ENCODE measurements around the gene ZRANB3. TPM values are rescaled to one million over a fixed set of nuclear protein-coding genes. Genes with fewer than 3 reads are reported as not detected.
"Not testable (repeated sequence)": the region's sequence is repeated elsewhere in the genome, so short reads cannot be mapped to it uniquely, and the experiment has no call there.

ZRANB3 gene
- total RNA-seq, 1 donor from 2014 or later = 8.9 TPM

GRCh38 chr2:135093670-135094330 lies 437.2 kb downstream of the ZRANB3 start:
- Histone ChIP-seq H3K36me3 (ENCODE audit: insufficient read depth, low read length) (peaks cover 6% of the 10 kb centered on the region), H3K27ac (ENCODE audit: low read depth, low read length) (no peak overlapping the region), H3K9ac (ENCODE audit: low read length) (no peak overlapping the region), H4K20me1 (ENCODE audit: insufficient read depth, low read length) (peaks cover 8% of the 10 kb centered on the region), H3K27me3 (ENCODE audit: insufficient read depth, low read length) (no peaks in the 10 kb centered on the region), H2AFZ (ENCODE audit: low read depth, low read length) (no peak overlapping the region), H3K4me2 (ENCODE audit: low read length) (no peak overlapping the region), H3K79me2 (ENCODE audit: insufficient read depth, low read length) (peaks cover 26% of the 10 kb centered on the region), H3K4me3 (ENCODE audit: insufficient read depth, low read depth, low read length) (no peak overlapping the region), H3K9me3 (ENCODE audit: insufficient read depth, low read depth, low read length) (no peaks in the 10 kb centered on the region), H3K4me1 (ENCODE audit: insufficient read depth, low read length) (no peaks in the 10 kb centered on the region)
- peaks cover 5% of the 10 kb centered on the region for H3K9me3 Mint-ChIP-seq (ENCODE audit: unreplicated experiment)
- H3K36me3 Mint-ChIP-seq (ENCODE audit: low read depth, unreplicated experiment) = peaks cover 16% of the 10 kb centered on the region
- no peak for DNase-seq (ENCODE audit: low read depth)
- H3K27me3 Mint-ChIP-seq (ENCODE audit: low read depth, unreplicated experiment) = no peaks in the 10 kb centered on the region
- H3K4me1 Mint-ChIP-seq (ENCODE audit: low read depth, unreplicated experiment) = no peaks in the 10 kb centered on the region
- H3K4me3 Mint-ChIP-seq (ENCODE audit: unreplicated experiment) = no peak overlapping the region
- no peak overlapping the region for H3K27ac Mint-ChIP-seq (ENCODE audit: unreplicated experiment)
- TF ChIP-seq EZH2 (IDR thresholded peaks at IDR 0.05; ENCODE audit: insufficient read depth, low read length) = no peak
- no peak for TF ChIP-seq CTCF (IDR thresholded peaks at IDR 0.05; ENCODE audit: insufficient read depth, low read depth, low read length)
- FAIRE-seq = peak; percentile 20

- Histone ChIP-seq H2AFZ (ENCODE audit: low read depth, low read length) (no peak overlapping the region), H3K9me3 (ENCODE audit: insufficient read depth, low read depth, low read length) (no peaks in the 10 kb centered on the region), H3K79me2 (ENCODE audit: insufficient read depth, low read length) (peaks cover 28% of the 10 kb centered on the region), H3K27me3 (ENCODE audit: insufficient read depth, low read length) (no peaks in the 10 kb centered on the region), H3K4me1 (ENCODE audit: insufficient read depth, low read length) (no peaks in the 10 kb centered on the region), H4K20me1 (ENCODE audit: insufficient read depth, low read length) (peaks cover 10% of the 10 kb centered on the region), H3K4me2 (ENCODE audit: low read length) (no peak overlapping the region), H3K4me3 (ENCODE audit: insufficient read depth, low read depth, low read length) (no peak overlapping the region), H3K36me3 (ENCODE audit: insufficient read depth, low read length) (peaks cover 6% of the 10 kb centered on the region), H3K27ac (ENCODE audit: low read depth, low read length) (no peak overlapping the region), H3K9ac (ENCODE audit: low read length) (no peak overlapping the region)
- H3K9me3 Mint-ChIP-seq (ENCODE audit: unreplicated experiment) = peaks cover 6% of the 10 kb centered on the region
- peaks cover 17% of the 10 kb centered on the region for H3K36me3 Mint-ChIP-seq (ENCODE audit: low read depth, unreplicated experiment)
- no peak for FAIRE-seq
- DNase-seq (ENCODE audit: low read depth) = no peak
- H3K4me3 Mint-ChIP-seq (ENCODE audit: unreplicated experiment) = no peak overlapping the region
- H3K27ac Mint-ChIP-seq (ENCODE audit: unreplicated experiment) = no peak overlapping the region
- no peak for TF ChIP-seq EZH2 (IDR thresholded peaks at IDR 0.05; ENCODE audit: insufficient read depth, low read length)
- TF ChIP-seq CTCF (IDR thresholded peaks at IDR 0.05; ENCODE audit: insufficient read depth, low read depth, low read length) = no peak
- no peaks in the 10 kb centered on the region for H3K27me3 Mint-ChIP-seq (ENCODE audit: low read depth, unreplicated experiment)
- H3K4me1 Mint-ChIP-seq (ENCODE audit: low read depth, unreplicated experiment) = no peaks in the 10 kb centered on the region
These were observed 437.8 kb downstream of the ZRANB3 start for GRCh38 chr2:135093193-135093592.

GRCh38 chr2:135091681-135092080 lies 439.3 kb downstream of the ZRANB3 start:
- Mint-ChIP-seq H3K36me3 (ENCODE audit: low read depth, unreplicated experiment) (peaks cover 17% of the 10 kb centered on the region), H3K27ac (ENCODE audit: unreplicated experiment) (no peak overlapping the region), H3K4me1 (ENCODE audit: low read depth, unreplicated experiment) (no peaks in the 10 kb centered on the region), H3K9me3 (ENCODE audit: unreplicated experiment) (peaks cover 6% of the 10 kb centered on the region), H3K27me3 (ENCODE audit: low read depth, unreplicated experiment) (no peaks in the 10 kb centered on the region), H3K4me3 (ENCODE audit: unreplicated experiment) (no peak overlapping the region)
- TF ChIP-seq EZH2 (IDR thresholded peaks at IDR 0.05; ENCODE audit: insufficient read depth, low read length) (no peak), CTCF (IDR thresholded peaks at IDR 0.05; ENCODE audit: insufficient read depth, low read depth, low read length) (no peak)
- DNase-seq (ENCODE audit: low read depth) (no peak), FAIRE-seq (peak; percentile 39)
- Histone ChIP-seq H3K4me3 (ENCODE audit: insufficient read depth, low read depth, low read length) (no peak overlapping the region), H3K4me1 (ENCODE audit: insufficient read depth, low read length) (no peaks in the 10 kb centered on the region), H4K20me1 (ENCODE audit: insufficient read depth, low read length) (peaks cover 15% of the 10 kb centered on the region), H3K79me2 (ENCODE audit: insufficient read depth, low read length) (peaks cover 43% of the 10 kb centered on the region), H3K9ac (ENCODE audit: low read length) (no peak overlapping the region), H3K27ac (ENCODE audit: low read depth, low read length) (no peak overlapping the region), H3K9me3 (ENCODE audit: insufficient read depth, low read depth, low read length) (no peaks in the 10 kb centered on the region), H3K4me2 (ENCODE audit: low read length) (no peak overlapping the region), H3K27me3 (ENCODE audit: insufficient read depth, low read length) (no peaks in the 10 kb centered on the region), H3K36me3 (ENCODE audit: insufficient read depth, low read length) (peaks cover 6% of the 10 kb centered on the region), H2AFZ (ENCODE audit: low read depth, low read length) (no peak overlapping the region)

DNA sequence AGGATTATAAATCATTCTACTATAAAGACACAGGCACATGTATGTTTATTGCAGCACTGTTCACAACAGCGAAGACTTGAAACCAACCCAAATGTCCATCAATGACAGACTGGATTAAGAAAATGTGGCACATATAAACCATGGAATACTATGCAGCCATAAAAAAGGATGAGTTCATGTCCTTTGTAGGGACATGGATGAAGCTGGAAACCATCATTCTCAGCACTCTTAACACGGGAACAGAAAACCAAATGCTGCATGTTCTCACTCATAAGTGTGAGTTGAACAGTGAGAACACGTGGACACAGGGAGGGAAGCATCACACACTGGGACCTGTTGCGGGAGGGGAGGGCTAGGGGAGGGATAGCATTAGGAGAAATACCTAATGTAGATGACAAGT lies 441.4 kb downstream of the ZRANB3 start:
- H3K27ac ChIP-seq (ENCODE audit: low read depth, low read length); H3K27me3 Mint-ChIP-seq (ENCODE audit: low read depth, unreplicated experiment); H3K9me3 Mint-ChIP-seq (ENCODE audit: unreplicated experiment); H3K4me3 ChIP-seq (ENCODE audit: insufficient read depth, low read depth, low read length); H3K36me3 ChIP-seq (ENCODE audit: insufficient read depth, low read length); H3K9me3 ChIP-seq (ENCODE audit: insufficient read depth, low read depth, low read length); DNase-seq (ENCODE audit: low read depth); H3K4me1 Mint-ChIP-seq (ENCODE audit: low read depth, unreplicated experiment); H3K9ac ChIP-seq (ENCODE audit: low read length); H3K27me3 ChIP-seq (ENCODE audit: insufficient read depth, low read length); H3K4me3 Mint-ChIP-seq (ENCODE audit: unreplicated experiment); H2AFZ ChIP-seq (ENCODE audit: low read depth, low read length); H3K27ac Mint-ChIP-seq (ENCODE audit: unreplicated experiment); H3K4me1 ChIP-seq (ENCODE audit: insufficient read depth, low read length); H3K4me2 ChIP-seq (ENCODE audit: low read length); FAIRE-seq: not testable (repeated sequence)
- peaks cover 13% of the 10 kb centered on the region for H3K36me3 Mint-ChIP-seq (ENCODE audit: low read depth, unreplicated experiment)
- peaks cover 31% of the 10 kb centered on the region for H4K20me1 ChIP-seq (ENCODE audit: insufficient read depth, low read length)
- peaks cover 58% of the 10 kb centered on the region for H3K79me2 ChIP-seq (ENCODE audit: insufficient read depth, low read length)
